BLaER1 treated with 17β-estradiol and CSF1 and Interleukin-3, amounts not matched to agents 10 nM and 100 nM (cell line): ENCODE results near the gene OR51B6.
A peak's percentile ranks its signal among the peaks of the same experiment; 100 is the strongest.
"Not testable (repeated sequence)": the region's sequence is repeated elsewhere in the genome, so short reads cannot be mapped to it uniquely, and the experiment has no call there.

Experiments used
- H3K27ac ChIP-seq, 11 experiments: shearing (Covaris generic); formaldehyde crosslinking; 2 replicates each; pipeline ENCODE4 v1.8.1; 2022
- H3K27me3 ChIP-seq, 11 experiments: shearing (Covaris generic); formaldehyde crosslinking; 2 replicates each; pipeline ENCODE4 v1.8.1; 2022
- H3K36me3 ChIP-seq, 11 experiments: shearing (Covaris generic); formaldehyde crosslinking; 2 replicates each; pipeline ENCODE4 v1.8.1; 2022
- H3K4me1 ChIP-seq, 10 experiments: shearing (Covaris generic); formaldehyde crosslinking; 2 replicates each; pipeline ENCODE4 v1.8.1; 2022
- H3K4me2 ChIP-seq, 11 experiments: shearing (Covaris generic); formaldehyde crosslinking; 2 replicates each; pipeline ENCODE4 v1.8.1; 2022
- H3K4me3 ChIP-seq, 10 experiments: shearing (Covaris generic); formaldehyde crosslinking; 2 replicates each; pipeline ENCODE4 v1.8.1; 2022
- H3K9ac ChIP-seq, 11 experiments: shearing (Covaris generic); formaldehyde crosslinking; 2 replicates each; pipeline ENCODE4 v1.8.1; 2022
- H3K9me3 ChIP-seq, 11 experiments: shearing (Covaris generic); formaldehyde crosslinking; replicated peaks in 1 of 11; 2 replicates each; pipeline ENCODE4 v1.8.1; 2022
- H4K20me1 ChIP-seq, 11 experiments: shearing (Covaris generic); formaldehyde crosslinking; 2 replicates each; pipeline ENCODE4 v1.8.1; 2022
- Cebpa-rat ChIP-seq, 11 experiments: shearing (Covaris generic); IDR thresholded peaks; 2 replicates each; pipeline ENCODE4 v1.8.1; 2022

OR51B6 gene

GRCh38 chr11:5362017-5362625 is 10.8 kb downstream of the OR51B6 start:
- Histone ChIP-seq H3K4me1 (peaks cover 4 to 14% (median 10%) of the 10 kb centered on the region in 10 experiments; a peak in 16 of 20 replicates), H3K27me3 (no peaks in the 10 kb centered on the region), H3K27ac (no peak overlapping the region), H3K9me3 (peaks cover 0 to 5% (median 0%) of the 10 kb centered on the region in 11 experiments; a peak in 3 of 22 replicates), H3K9ac (no peak overlapping the region), H3K4me3 (no peak overlapping the region), H3K36me3 (no peaks in the 10 kb centered on the region), H4K20me1 (no peaks in the 10 kb centered on the region), H3K4me2 (no peak overlapping the region)
- no peak for TF ChIP-seq Cebpa-rat (IDR thresholded peaks at IDR 0.05)

- H3K27me3 ChIP-seq: no peaks in the 10 kb centered on the region
- H3K36me3 ChIP-seq: no peaks in the 10 kb centered on the region
- TF ChIP-seq Cebpa-rat (IDR thresholded peaks at IDR 0.05): no peak
- no peak overlapping the region for H3K27ac ChIP-seq
- peak overlapping the region in 2 of 11 experiments; percentile 39 to 55; a peak in 2 of 22 replicates for H3K4me2 ChIP-seq
- H3K9ac ChIP-seq: no peak overlapping the region
- H3K4me3 ChIP-seq: no peak overlapping the region
- no peaks in the 10 kb centered on the region for H4K20me1 ChIP-seq
- H3K9me3 ChIP-seq: peaks cover 0 to 5% (median 0%) of the 10 kb centered on the region in 11 experiments; a peak in 3 of 22 replicates
- peaks cover 4 to 29% (median 13%) of the 10 kb centered on the region in 10 experiments; a peak in 16 of 20 replicates for H3K4me1 ChIP-seq
Measured at GRCh38 chr11:5363679-5364078, 12.4 kb downstream of the OR51B6 start.

DNA sequence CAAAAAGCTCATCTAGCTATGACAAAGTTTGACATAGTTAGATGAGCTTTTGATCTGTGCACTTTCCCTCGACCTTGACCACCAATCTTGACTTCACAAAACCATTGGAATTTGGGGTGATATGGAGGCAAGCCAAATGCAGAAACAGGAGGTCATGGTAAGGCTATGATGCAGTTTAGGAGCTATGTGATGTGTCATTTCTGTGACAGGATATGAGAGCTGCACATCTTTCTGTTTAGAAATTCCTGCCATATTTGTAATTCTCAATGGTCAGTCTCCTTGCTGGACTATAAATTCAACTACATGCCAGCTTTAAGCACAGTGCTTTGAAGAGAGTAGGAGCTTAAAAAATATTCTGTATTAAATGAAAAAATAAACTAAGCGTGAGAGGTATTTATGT is 12.9 kb downstream of the OR51B6 start:
- H4K20me1 ChIP-seq: no peaks in the 10 kb centered on the region
- H3K9me3 ChIP-seq: peaks cover 0 to 5% (median 0%) of the 10 kb centered on the region in 11 experiments; a peak in 3 of 22 replicates
- peak overlapping the region in 8 of 11 experiments; percentile 12 to 55 (median 34); a peak in 12 of 22 replicates for H3K4me2 ChIP-seq
- H3K9ac ChIP-seq: no peak overlapping the region
- peaks cover 4 to 29% (median 13%) of the 10 kb centered on the region in 10 experiments; a peak in 16 of 20 replicates for H3K4me1 ChIP-seq
- H3K4me3 ChIP-seq: no peak overlapping the region
- no peak overlapping the region for H3K27ac ChIP-seq
- TF ChIP-seq Cebpa-rat (IDR thresholded peaks at IDR 0.05): no peak
- no peaks in the 10 kb centered on the region for H3K36me3 ChIP-seq
- no peaks in the 10 kb centered on the region for H3K27me3 ChIP-seq

DNA sequence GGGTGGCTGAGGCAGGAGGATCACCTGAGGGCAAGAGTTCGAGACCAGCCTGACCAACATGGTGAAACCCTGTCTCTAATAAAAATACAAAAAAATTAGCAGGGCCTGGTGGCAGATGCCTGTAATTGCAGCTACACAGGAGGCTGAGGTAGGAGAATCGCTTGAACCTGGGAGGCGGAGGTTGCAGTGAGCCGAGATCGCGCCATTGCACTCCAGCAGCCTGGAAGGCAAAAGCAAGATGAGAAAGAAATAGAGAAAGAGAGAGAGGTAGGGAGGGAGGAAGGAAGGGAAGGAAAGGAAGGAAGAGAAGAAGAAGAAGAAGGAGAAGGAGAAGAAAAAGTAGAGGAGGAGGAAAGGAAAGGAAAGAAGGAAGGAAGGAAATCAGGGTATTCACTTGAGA is 15.1 kb downstream of the OR51B6 start:
- Histone ChIP-seq H3K27ac (peak overlapping the region in 1 of 11 experiments; percentile 60; a peak in 1 of 22 replicates), H3K4me1 (peaks cover 4 to 29% (median 13%) of the 10 kb centered on the region in 10 experiments; a peak in 16 of 20 replicates), H3K4me2 (peak overlapping the region in 2 of 11 experiments; percentile 36 to 80; a peak in 3 of 22 replicates)
- H3K9me3 ChIP-seq, H4K20me1 ChIP-seq, H3K36me3 ChIP-seq, H3K9ac ChIP-seq, H3K4me3 ChIP-seq, H3K27me3 ChIP-seq: not testable (repeated sequence)

DNA sequence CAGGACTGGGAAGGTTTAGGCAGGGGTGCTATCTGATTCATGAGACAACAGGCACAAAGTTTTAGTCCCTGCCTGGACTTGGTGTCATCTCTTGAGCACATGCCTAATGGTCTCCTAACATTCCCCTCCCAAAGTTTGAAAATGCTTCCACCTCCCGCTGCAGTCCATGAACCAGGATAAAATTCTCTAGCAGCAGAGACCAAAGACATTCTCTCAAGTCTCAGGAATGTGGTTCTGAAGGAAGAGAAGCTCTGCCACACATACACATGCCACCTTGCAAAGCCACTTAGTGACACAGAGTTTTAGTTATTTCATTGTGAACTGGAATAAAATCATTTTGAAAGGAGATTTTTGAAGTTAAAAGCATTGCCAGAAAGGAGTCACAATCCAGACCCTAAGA is 15.5 kb downstream of the OR51B6 start:
- Histone ChIP-seq H3K4me3 (no peak overlapping the region), H3K36me3 (no peaks in the 10 kb centered on the region), H3K9ac (no peak overlapping the region), H4K20me1 (no peaks in the 10 kb centered on the region), H3K27me3 (no peaks in the 10 kb centered on the region), H3K9me3 (0 out of 22 replicates have a peak, but pooled peaks cover 0 to 3% (median 0%) of the 10 kb centered on the region in 11 experiments), H3K27ac (peak overlapping the region in 2 of 11 experiments; percentile 37 to 60; a peak in 3 of 22 replicates), H3K4me2 (peak overlapping the region in 3 of 11 experiments; percentile 36 to 80 (median 59); a peak in 6 of 22 replicates), H3K4me1 (peaks cover 4 to 29% (median 13%) of the 10 kb centered on the region in 10 experiments; a peak in 16 of 20 replicates)
- no peak for TF ChIP-seq Cebpa-rat (IDR thresholded peaks at IDR 0.05)

DNA sequence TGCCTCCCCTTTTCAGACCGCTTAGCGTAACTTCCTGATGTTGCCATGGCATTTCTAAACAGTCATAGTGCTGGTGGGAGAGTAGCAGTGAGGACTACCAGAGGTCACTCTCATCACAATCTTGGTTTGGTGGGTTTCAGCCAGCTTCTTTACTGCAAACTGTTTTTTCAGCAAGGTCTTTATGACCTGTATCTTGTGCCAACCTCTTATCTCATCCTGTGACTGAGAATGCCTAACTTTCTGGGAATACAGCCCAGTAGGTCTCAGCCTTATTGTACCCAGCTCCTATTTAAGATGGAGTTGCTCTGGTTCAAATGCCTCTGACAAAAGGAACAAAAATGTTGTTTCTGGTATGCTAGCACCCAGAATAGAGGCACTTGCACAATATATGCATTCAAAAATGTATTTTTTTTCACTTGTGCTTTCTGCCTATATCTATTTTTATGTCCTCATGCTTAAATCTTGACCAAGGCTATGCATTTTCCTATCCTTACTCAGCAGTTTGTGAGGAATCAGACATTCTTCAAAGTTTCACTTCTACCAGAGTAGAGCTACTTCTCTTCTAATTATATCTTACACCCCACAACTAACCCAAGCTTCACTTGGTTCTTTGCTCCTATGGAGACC is 16.3 kb downstream of the OR51B6 start:
- Histone ChIP-seq H3K9me3 (peaks cover 0 to 4% (median 0%) of the 10 kb centered on the region in 11 experiments; a peak in 2 of 22 replicates), H3K4me2 (peak overlapping the region in 4 of 11 experiments; percentile 1 to 80 (median 48); a peak in 7 of 22 replicates), H3K36me3 (no peaks in the 10 kb centered on the region), H3K4me3 (no peak overlapping the region), H3K4me1 (peaks cover 4 to 29% (median 13%) of the 10 kb centered on the region in 10 experiments; a peak in 16 of 20 replicates), H4K20me1 (no peaks in the 10 kb centered on the region), H3K9ac (0 out of 22 replicates have a peak overlapping the region, but pooled peaks of 1 of the 11 experiments have one; percentile 37), H3K27ac (peak overlapping the region in 3 of 11 experiments; percentile 13 to 60 (median 37); a peak in 4 of 22 replicates), H3K27me3 (no peaks in the 10 kb centered on the region)
- no peak for TF ChIP-seq Cebpa-rat (IDR thresholded peaks at IDR 0.05)

GRCh38 chr11:5368502-5369043 is 17.3 kb downstream of the OR51B6 start:
- Histone ChIP-seq H3K9ac (no peak overlapping the region), H3K4me3 (no peak overlapping the region), H3K4me1 (peaks cover 4 to 29% (median 12%) of the 10 kb centered on the region in 10 experiments; a peak in 16 of 20 replicates), H4K20me1 (no peaks in the 10 kb centered on the region), H3K9me3 (peaks cover 0 to 11% (median 8%) of the 10 kb centered on the region in 11 experiments; a peak in 11 of 22 replicates), H3K27me3 (no peaks in the 10 kb centered on the region), H3K27ac (no peak overlapping the region; a peak in 1 of 22 replicates), H3K36me3 (no peaks in the 10 kb centered on the region), H3K4me2 (peak overlapping the region in 3 of 11 experiments; percentile 36 to 80 (median 59); a peak in 4 of 22 replicates)
- no peak for TF ChIP-seq Cebpa-rat (IDR thresholded peaks at IDR 0.05)

GRCh38 chr11:5369789-5370188 is 18.5 kb downstream of the OR51B6 start:
- Histone ChIP-seq H3K9ac (no peak overlapping the region), H3K27me3 (no peaks in the 10 kb centered on the region), H3K27ac (no peak overlapping the region), H4K20me1 (no peaks in the 10 kb centered on the region), H3K9me3 (peaks cover 0 to 12% (median 10%) of the 10 kb centered on the region in 11 experiments; a peak in 11 of 22 replicates), H3K36me3 (no peaks in the 10 kb centered on the region), H3K4me2 (no peak overlapping the region), H3K4me3 (no peak overlapping the region), H3K4me1 (peaks cover 0 to 29% (median 1%) of the 10 kb centered on the region in 10 experiments; a peak in 13 of 20 replicates)
- no peak for TF ChIP-seq Cebpa-rat (IDR thresholded peaks at IDR 0.05)
